Stimulated activated naive CD4-positive, alpha-beta T cell (primary cell): ENCODE data around the gene SNTG2.
A peak's percentile ranks its signal among the peaks of the same experiment; 100 is the strongest.

ENCODE experiments used
- DNase-seq, 6 experiments: peaks; one replicate each; lab custom pipeline; 2025; lab: John Stamatoyannopoulos, UW

SNTG2 gene

DNA sequence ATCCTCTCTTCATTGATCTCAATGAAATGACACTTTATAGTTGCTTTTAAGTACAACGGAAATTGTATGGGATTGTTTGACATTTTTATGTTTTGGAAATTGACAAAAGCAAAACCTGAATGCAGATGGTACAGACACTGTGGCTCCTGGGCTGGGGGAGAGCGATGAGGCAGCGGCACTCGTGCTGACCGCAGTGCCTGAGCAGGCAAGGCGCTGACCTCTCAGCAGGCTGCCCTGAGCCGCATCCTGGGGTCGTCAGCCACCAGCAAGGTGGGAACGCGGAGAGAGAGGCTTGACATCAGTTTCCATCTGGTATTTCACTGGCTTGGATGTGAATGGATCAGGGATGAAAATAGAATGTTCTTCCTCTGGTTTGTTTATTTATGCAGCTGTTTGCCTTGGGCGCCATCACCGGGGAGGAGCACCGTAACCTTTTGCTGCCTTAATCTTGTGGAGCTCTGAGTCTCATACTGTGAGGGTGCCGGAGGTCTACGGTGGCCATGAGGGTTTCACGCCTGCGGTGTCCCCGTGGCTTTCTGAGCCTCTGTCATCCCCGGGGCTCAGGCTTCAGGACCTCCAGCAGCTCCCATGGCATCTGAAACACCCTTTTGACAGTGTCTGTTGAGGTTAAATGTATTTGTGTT is 367.8 kb downstream of the SNTG2 start:
- DNase-seq: no peak

DNA sequence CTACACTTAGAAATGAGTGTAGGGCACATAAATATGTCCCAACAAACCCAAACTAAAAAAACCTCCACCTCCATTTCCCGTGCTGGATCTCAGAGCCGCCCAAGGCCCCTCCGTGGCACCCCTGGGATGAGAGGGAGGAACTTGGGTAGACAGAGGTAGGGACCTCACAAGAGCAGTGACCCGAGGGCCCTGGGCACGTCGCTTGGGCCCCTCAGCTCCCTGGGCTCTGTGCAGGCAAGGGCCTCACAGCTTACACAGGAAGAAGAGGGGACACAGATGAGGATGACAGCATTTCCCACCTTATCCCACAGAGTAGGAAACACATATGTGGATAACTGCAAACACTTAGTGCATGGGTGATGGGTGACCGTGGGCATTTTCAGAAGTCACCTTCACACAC is 368.7 kb downstream of the SNTG2 start:
- no peak for DNase-seq

DNA sequence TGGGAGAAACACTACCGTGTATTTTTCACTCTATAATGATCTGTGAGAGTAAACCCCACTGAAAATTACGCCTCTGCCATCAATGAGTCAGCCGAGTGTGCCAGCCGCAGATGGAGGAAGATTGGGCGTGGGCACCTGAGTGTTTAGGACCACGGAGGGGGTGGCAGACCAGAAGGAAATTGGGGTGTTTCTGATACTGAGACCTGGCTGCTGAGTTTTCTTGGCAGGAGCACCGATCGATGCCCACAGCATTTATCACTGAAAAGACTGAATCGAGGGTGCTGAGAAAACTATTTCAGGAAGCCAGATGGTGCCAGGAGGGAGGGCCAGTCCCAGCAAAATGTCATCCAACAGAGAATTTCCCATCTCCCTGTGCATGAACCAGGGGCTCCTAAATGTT is 370.7 kb downstream of the SNTG2 start:
- no peak for DNase-seq

DNA sequence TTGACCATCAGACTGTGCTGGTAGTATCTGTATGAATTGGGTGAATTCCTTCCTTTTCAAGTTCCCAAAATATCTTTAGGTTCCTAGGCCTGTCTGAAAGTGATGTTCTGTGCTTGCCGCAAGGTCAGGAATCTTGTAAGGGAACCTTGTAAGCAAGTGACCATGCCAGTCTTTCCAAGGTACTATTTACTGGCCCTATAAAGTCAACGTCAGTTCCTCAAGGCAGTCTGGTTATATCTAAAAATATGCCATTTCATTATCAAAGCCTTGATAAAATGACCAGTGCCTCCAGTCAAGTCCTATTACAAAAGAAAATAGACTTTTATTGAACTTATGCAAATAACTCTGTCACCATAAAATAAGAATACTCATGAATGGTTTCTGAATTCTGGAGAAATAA is 374.2 kb downstream of the SNTG2 start:
- DNase-seq: no peak

DNA sequence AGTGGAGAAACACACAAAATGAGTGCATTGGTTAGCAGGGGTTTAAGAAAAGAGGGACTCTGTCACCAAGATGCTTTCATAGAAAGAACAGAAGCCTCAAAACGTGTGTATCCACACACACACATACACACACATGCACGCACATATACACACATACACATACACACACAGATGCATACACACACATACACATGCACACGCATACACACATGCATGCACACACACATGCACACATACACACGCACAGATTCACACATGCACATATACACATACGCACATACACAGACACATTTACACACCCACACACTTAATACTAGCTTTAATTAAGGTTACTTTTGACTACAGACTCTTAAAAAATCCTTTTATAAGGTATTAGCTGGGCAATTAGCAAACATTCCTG is 378.0 kb downstream of the SNTG2 start:
- DNase-seq: no peak

DNA sequence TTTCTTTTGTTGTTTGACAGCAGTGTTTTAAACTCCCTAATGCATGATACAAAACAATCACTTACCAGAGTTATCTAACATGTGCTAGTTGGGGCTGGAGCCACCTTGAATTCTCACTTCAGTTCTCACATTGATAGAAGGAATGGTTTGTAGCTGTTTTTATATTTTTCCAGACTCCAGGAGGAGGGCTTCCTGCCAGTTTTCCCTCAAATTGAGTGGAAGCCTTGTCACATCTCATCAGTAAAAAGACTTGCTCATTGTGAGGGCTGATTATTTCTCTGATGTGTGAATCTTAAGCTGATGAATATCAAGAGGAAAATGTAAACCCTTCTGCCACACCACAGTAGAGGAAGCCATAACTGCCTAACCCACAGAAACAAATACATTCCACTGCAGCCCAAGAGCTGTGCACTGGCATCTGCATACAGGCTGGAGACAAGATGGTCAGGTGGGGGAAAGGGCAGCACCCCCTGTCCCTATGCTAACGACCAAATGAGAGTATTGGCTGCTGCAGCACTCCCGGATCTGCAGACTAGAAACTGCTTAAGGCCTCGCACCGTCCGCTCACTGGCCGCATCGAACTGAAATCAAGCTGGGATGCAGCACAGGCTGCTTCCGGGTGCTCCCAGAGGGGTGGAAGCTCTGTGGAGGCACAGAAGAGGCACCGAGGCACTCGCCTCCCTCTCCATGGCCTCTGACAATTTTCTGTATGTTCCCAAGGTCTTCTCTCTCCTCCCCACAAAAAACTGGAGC is 388.9 kb downstream of the SNTG2 start:
- DNase-seq: no peak

DNA sequence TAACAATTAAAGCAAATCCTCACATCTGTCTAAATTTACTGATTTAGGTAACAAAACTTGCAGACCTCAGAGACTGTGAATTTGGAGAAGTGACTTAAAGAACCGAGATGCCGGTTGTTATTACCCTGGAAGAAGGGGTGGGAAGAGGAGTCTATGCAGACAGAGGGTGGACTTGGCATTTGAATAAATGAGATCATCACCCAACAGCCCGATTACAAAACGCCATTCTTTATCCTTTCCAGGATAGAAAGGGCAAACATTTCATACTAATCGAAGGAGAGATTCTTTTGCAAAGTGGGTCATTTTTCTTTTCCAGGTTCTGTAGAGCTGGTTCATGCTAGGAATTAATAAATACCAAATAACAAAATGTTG is 389.5 kb downstream of the SNTG2 start:
- no peak for DNase-seq

DNA sequence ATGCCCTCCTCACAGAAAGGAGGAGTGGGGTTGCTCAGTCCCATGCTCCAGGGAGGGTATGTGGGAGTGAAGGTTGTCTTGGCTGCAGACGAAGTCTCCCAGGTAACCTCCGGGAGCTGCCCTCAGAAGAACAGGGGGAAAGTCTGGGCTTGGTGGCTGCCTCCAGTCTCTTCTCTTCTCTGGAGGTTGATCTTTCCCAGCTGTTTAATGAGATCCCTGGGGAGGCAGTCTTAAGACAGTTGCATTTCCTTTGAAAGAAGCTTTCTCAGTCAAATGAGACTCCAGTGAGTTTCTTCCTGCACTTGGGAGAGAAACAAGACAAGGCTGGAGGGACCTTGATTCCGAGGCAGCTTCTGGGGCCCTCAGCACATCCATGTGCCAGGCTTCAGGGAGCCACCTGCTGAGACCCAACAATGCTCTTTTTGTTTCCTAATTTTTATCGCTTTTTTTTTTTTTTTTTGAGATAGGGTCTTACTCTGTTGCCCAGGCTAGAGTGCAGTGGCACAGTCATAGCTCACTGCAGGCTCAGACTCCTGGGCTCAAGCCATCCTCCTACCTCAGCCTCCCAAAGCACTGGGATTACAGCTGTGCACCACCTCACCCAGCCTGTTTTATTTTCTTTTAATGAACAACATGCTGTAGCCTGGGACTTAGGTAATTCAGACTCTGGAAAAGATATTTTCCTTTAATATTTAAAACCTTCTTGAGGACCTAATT is 390.9 kb downstream of the SNTG2 start:
- DNase-seq: no peak

DNA sequence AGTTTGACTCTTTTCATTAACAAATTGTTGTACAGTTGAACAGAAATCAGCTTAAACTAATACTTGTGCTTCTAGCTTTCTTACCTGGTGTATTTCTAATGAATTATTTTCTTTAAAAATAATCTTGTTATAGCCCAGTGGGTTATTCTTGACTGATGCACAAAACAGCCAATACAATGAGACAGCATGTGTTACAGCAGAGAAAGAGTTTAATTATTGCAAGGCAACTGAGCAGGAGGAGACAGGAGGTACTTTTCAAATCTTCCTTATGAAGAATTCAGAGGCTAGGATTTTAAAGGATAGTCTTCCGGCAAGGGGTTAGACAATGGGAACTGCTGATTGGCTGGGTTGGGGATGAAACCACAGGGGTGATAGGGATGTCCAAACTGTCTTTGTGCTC is 398.1 kb downstream of the SNTG2 start:
- no peak for DNase-seq

DNA sequence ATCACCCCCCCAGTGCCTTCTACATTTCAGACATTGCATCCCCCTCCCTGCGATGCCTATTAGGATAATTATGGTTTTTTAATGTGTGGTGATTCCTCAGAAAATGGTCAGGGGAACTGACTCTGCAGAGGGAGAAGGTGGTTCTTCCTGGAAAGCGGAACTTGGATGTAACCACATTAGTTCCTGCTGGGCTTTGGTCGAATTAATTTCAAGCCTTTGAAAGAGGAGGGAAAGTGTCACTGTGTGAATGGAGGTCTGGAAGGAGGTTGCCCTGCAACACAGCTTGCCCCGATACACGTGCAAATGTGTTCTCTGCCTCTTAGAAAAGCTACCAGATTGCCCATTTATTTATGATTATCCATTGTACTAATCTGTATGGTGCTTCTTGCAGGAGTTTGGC is 399.5 kb downstream of the SNTG2 start:
- no peak for DNase-seq

DNA sequence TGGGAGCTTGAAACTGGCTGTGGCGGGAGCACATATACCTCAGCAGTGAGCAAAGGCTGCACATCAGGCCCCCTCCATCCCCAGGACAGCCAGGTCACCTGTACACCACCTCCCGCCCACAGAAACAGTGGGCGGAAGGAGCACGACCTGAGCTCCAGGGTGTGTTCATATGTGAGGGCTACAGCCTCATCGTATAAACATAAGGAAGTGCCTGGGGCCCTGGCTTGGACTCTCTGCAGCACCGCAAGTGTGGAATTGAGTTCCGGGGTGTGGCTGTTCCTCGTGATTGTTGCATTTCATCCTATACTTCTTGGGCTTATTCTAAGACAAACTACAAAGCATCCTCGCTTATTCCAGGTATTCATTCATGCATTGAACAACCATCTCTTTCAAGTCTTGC is 402.5 kb downstream of the SNTG2 start:
- DNase-seq: no peak

DNA sequence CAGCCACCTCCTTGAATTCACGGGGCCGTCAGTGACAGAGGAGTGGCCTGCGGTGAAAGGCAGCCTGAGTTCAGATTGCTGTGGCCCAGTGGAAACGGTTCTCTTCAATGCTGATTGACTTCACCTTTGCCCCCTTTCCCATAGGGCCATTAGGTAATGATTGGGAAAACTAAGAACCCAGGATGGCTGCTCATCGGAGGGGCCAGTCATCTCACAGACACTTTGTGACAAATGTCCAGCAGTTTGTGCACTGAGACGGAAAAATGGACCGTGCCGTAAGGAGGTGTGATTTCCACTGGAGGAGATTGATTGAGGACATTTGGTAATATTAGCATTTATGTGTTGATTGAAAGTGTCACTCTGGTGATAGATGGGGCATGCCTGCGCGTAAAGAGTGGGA is 402.9 kb downstream of the SNTG2 start:
- no peak for DNase-seq

DNA sequence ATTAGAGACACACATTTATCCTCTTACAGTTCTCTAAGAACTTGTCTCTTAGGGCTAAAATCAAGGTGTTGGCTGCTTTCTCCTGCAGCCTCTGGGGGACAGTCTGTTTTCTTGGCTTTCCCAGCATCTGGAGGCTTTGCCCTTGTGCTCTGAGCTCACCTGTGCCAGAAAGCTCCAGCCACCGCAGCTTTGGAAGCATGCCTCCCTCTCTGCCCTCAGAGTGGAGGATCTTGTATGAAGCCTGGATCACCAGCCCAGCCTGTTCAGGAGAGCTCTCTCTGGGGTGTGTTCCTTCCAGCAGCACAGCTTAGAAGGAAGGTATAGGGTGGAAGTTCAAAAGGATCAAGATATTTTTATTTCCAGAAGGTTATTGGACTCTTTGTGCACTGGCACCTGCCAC is 409.5 kb downstream of the SNTG2 start:
- no peak for DNase-seq

DNA sequence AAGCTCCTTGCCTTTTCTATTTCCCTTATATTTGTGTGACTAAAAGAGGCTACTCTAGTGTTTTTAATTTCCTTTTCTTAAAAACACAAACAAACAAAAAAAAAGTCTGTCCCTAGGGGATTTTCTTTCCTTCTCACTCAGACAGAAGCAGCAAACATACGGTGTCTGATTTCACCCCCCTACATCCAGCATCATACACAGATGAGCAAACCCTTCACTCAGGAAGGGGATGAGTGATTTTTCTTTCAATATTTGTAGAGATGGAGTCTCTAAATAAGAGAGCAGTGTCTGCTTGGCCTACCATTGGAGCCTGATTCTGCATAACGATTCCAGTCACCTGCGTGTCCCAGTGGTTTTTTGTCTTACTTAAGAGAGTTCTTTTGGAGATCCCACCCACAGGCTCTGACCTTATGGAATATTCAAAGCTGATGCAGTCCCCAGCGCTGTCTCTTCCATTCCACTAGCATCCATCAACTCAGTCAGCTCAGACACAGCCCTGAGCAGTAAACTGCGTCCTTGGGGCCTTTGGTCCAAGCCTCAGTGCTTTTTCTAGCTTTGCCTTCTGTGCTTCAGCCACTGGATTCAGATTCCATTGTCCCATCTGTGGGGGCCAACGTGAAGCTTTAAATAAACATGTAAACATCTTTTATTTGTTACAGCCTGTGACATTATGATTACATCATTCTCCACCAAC is 410.1 kb downstream of the SNTG2 start:
- no peak for DNase-seq

DNA sequence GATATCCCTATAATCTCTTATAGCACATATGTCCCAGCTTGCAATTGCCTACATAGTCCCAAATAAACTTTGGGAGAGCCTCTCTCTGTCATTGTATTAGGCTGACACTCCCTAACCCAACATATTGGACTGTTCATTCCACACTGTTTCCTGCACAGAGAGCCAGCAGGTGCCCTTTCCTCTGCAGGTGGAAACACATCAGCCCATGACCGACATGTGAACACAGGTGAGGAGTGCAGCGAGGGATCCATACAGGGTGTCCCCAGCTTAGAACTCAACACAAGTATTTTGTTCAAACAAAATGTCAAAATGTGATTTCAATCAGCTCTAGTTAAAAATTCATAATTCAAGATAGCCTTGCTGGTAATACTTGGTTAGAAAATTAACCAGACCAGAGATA is 412.7 kb downstream of the SNTG2 start:
- no peak for DNase-seq

DNA sequence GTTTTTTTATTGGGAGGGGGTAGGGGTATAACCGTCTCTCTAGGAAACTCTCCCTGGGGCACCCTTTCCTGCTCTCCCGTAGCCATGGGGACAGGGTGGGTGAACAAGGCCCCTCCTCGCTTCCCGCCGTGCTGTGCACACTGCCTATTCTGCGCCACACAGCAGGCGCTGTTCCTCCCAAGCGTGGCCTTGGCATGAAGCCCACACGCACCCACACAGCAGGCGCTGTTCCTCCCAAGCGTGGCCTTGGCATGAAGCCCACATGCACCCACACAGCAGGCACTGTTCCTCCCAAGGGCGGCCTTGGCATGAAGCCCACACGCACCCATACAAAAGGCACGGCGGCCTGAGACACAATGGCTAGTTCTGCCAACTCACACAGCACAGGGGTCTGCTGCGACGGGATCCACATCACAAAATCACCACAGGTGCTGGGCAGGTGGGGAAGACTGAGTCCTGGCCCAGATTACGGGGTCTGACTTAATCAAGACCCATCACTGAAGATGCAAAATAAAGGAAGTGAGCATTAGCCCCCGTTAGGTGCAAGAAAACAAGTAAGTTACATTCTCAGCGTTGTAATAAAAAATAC is 416.0 kb downstream of the SNTG2 start:
- peak in 2 of 6 experiments; percentile 4 to 10 for DNase-seq

DNA sequence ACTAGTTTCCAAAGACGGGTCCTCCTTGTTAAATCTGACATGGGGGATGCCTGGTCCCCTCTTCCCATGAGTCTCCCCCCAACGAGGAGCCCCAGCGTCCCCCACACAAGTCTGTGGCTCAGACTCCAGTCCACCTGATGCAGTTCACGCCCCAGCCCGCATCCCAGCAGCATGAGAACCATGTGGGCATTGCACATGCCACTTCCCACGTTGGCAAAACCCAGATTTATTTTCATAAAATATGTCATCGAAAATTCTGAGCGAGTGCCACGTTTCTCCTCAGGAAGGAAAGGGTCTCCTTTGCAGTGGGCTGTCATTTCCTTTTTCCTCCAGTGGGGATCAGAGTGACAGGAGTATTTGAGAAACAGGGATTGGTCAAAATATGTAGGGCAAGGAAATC is 417.0 kb downstream of the SNTG2 start:
- DNase-seq: no peak

DNA sequence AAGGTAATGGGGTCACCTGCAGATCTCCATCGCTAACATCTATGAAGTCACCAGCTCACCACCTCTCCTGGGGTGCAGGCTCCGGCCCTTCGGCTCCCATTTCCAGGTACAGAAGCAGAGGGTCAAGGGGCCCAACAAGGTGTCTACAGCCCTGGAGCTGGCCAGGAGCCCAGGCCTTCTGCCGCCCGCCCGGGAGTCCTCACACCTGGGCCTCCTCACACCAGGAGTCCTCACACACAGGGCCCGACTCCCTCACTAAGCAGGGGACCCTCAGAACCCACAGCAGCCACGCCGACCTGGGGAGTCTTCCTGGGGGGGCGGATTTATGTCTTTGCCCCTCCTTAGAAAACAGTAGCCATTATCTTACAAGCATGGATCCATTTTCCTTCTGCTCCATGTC is 419.3 kb downstream of the SNTG2 start:
- no peak for DNase-seq

DNA sequence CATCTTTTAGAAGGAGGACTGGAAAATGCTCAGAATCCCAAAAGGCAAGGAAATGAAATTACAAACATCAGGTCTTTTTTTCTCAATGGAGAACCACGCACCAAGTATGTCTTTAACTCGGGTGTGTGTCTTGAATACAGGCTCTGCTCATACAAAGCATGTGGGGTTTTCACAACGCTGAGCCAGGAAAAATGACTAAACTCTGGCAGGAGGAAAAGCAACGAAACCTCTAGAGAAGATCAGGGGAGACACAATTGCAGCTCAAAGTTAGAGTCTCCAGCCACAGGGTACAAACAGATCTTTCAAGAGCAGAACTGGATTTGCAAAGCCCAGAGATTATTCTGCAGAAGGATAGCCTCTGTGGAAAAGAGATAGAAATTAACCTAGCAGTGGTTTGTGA is 419.8 kb downstream of the SNTG2 start:
- DNase-seq: no peak

DNA sequence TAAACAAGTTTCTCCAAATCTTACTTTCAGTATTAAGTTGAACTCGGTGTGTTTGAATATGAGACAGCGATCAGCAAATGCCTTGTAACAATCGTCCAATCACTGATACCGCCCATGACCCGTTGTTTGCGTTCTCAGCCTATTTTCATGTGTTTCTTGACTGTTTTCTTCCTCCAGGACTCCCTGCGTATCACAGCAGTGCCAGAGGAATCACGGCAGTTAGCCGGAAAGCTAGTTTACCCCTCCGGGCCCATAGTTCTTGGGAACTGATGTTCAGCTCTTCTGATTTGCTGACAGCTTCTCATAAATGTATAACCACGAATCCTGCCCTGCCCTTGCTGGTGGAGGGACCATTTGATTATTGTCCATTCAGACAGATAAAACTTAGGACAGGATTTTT is 420.4 kb downstream of the SNTG2 start:
- DNase-seq: no peak

DNA sequence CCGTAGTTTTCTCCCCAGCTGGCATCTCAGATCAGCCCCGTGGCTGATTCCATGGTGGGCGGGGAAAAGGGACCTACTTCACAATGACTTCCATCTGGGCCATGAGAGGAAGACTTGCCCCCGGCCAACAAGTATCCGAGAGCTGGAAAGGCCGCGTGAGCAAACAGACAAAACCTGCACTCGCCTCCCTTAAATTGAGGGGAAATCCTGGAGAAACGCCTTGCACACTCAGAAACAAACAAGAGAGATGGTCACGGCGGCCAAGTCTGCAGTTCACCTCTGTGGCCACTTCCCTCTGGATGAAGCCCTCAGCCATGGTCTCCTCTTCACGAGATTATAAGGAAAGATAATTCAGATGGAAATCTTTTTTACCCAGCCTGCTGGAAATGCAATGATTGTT is 423.2 kb downstream of the SNTG2 start:
- DNase-seq: no peak

DNA sequence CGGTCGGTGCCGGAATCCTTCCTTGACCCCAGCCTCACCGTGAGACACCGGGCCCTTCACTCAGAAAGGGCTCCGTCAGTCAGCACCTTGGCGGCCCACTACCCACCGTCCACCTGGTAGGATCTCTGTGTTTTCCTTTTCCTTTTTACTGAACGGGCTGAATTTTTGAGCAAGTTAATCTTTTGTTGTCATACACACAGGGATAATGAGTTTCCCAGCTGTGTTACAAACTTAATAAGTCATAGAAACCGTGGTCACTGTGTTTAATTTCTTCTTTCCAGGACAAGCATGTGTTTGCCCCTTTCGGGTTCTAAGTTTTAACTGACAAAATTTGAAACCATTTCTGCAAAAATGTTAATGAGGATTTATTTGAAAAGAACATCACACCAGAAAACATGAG is 423.6 kb downstream of the SNTG2 start:
- DNase-seq: no peak
